MM.1S (cell line): ENCODE data around the gene ZNF277.

ENCODE experiments used
- EZH2 ChIP-seq: fragments of 300-600 bp; sonication (generic); optimal IDR thresholded peaks from 2 replicates; pipeline ENCODE3; 2017; ENCODE audit warnings: low read depth, mild to moderate bottlenecking, antibody characterized with exemption, low read length, mixed read lengths
- TF ChIP-seq, protein P1 (sequence below): fragments of 300-600 bp; sonication (generic); IDR thresholded peaks from 2 replicates; pipeline ENCODE4 v1.5.1; 2016; ENCODE audit warnings: antibody characterized with exemption, low read length, mixed read lengths

DNA sequence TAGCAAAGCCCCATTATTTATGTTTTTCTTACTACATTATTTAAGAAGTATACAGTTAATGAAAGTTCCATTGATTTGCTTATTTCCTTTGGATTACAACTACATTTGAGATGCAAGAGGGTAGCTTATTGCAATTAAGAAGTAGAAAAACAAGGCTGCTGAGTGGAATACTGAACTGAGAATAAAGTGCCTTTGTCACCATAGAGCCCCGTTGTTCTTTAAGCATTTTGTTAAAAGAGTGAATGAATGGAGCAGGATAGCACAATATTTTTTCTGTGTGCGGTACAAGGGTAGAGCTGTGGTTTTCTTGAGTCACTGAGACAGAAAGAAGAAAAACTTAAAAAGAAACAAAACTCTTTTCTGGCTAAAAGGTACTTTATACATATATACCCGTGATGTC lies 45.6 kb downstream of the ZNF277 start:
- TF ChIP-seq, protein P1, sequence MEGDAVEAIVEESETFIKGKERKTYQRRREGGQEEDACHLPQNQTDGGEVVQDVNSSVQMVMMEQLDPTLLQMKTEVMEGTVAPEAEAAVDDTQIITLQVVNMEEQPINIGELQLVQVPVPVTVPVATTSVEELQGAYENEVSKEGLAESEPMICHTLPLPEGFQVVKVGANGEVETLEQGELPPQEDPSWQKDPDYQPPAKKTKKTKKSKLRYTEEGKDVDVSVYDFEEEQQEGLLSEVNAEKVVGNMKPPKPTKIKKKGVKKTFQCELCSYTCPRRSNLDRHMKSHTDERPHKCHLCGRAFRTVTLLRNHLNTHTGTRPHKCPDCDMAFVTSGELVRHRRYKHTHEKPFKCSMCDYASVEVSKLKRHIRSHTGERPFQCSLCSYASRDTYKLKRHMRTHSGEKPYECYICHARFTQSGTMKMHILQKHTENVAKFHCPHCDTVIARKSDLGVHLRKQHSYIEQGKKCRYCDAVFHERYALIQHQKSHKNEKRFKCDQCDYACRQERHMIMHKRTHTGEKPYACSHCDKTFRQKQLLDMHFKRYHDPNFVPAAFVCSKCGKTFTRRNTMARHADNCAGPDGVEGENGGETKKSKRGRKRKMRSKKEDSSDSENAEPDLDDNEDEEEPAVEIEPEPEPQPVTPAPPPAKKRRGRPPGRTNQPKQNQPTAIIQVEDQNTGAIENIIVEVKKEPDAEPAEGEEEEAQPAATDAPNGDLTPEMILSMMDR, result no peak
- TF ChIP-seq EZH2, result no peak
